Neural progenitor cell (in vitro differentiated cells): Measurements from ENCODE around the gene INPP4A.

Experiments used
- CTCF ChIP-seq: fragments of 200-600 bp; sonication (generic); IDR thresholded peaks from 2 replicates; pipeline ENCODE4 v1.5.1; 2017; ENCODE audit warnings: antibody characterized with exemption, mild to moderate bottlenecking
- EZH2 ChIP-seq: fragments of 200-600 bp; sonication (generic); IDR thresholded peaks from 2 replicates; pipeline ENCODE4 v1.6.1; 2017; ENCODE audit warnings: antibody characterized with exemption, mild to moderate bottlenecking, moderate library complexity

GRCh38 chr2:98604547-98604946, 159.9 kb downstream of the INPP4A start:
- TF ChIP-seq CTCF (no peak), EZH2 (no peak)
